GM18520 (cell line): Measurements from ENCODE around the gene P2RY8.
A peak's percentile ranks its signal among the peaks of the same experiment; 100 is the strongest.
"Not testable (repeated sequence)": the region's sequence is repeated elsewhere in the genome, so short reads cannot be mapped to it uniquely, and the experiment has no call there.

Source experiments
- ATAC-seq: cut with Tn5 transposase; IDR thresholded peaks from one replicate; pipeline ENCODE4 v1.9.1; 2021; ENCODE audit not compliant: unreplicated experiment

The P2RY8 gene

DNA sequence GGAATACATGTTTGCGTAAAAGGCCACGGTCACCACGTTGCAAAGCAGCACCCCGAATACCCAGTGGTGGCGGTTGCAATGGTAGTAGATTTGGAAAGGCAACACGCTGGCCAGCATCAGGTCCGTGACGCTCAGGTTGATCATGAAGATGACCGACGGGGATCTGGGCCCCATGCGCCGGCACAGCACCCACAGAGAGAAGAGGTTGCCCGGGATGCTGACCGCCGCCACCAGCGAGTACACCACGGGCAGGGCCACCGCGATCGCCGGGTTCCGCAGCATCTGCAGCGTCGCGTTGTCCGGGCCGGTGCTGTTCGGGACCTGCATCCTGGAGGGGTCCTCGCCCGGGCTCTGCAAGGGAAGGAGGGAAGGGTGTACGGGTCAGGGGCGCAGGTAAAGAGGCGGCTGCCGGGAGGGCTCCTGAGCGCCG lies 70.7 kb downstream of the P2RY8 start:
- no peak for ATAC-seq

DNA sequence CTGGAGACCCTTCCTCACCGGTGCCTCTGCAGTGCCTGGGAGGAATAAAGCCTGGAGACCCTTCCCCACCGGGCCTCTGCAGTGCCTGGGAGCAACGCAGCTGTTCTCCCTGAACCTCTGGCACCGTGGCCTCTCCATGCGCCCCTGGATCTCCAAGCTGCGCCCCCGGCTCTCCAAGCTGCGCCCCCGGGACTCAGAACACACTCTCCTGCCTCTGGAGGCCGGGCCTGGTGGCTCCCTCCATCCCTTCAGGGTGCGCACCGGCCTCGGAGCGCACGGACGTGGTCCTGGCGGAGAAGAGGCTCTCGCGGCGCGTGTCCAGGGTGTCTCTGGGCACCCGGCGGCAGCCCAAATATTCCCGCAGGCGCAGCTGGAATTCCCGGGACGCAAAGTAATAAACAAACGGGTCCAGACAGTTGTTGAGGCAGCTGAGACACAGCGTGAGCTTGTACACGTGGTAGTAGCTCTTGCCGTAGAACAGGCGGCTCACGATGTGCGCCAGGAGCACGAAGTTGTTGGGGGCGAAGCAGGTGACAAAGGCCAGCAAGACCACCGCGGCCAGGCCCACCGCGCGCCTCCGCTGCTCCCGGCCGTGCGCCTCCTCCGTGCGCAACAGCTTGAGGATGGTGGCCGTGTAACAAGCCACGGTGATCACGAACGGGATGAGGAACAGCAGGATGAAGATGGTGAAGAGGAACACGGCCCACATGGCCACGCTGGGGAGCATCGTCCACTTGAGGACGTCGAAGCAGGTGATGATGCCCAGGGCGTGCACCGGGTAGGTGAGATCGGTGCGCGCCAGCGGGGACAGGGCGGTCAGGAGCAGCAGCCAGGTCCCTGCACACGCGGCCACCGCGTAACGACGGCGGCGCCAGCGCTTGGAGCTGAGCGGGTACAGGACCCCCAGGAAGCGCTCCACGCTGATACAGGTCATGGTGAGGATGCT lies 71.4 kb downstream of the P2RY8 start:
- ATAC-seq = no peak

DNA sequence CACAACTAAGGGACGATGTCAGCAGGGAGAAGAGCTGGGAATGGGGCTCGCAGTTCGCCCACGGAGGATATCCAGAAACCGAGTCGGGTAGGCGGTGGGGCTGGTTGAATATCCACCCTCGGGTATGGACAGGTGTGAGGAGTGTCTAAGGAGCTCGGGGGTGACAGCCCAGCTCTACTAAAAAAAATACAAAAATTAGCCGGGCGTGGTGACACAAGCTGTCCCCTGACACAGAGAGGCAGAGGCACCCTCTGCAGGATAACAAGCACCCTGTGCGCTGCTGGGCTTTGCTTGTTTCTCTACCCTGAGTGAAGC lies 72.1 kb downstream of the P2RY8 start:
- no peak for ATAC-seq

DNA sequence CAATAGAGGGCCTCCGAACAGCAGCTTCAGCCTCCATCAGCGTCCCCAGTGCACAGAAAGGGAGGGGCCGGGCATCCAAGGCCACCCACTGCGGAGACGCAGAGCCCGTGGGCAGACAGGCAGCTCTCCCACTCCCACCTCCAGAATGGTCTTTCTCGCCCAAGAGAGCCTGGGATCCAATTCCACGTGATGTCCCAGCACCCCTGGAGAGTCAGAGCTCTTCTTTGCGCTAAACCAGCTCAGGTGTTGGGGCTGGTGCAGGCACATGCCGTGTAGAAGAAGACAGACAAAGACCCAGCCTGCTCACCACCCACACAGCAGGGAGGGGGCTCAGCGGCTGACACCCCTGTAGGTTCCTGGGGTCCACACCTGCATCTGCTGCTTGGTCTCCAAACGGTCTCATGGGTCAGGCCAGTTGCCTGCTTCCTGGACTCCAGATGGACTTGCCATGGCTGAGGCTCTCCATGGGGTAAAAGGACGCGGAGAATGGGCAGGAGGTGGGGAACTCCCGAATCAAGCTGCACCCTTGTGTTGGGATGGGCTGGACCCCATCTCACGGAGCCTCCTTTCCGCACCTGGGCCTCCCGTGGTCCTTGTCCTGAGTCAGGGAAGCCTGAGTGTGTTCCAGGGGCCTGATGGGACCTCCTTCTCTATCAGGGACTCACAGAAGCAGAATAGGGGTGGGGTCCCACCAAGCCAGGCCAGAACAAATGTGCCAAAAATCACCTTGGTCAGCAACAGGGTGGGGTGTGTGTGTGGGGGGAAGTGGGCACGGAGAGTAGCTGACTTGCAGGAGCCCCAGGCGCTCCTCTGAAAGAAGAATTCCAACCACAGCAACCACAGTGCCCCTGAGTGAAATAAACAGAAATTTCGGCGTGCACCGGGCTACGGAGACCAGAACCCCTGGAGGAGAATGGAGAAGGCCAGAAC lies 72.7 kb downstream of the P2RY8 start:
- ATAC-seq = no peak

DNA sequence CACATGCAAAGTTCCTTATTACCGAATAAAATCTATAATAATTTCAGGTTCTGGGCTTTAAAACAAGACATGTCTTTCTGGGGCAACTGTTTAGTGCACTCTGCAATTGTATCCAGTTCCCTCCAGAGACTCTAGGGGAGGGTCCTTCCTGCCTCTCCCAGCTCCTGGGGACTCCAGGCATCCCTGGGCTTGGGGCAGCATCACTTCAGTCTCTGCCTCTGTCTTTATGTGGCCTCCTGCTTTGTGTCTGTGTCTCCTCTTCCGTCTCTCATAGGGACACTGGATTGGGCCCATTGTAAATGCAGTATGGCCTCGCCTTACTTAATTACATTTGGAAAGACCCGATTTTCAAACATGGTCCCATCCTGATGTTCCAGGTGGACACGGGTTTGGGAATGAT lies 73.4 kb downstream of the P2RY8 start:
- ATAC-seq = no peak

DNA sequence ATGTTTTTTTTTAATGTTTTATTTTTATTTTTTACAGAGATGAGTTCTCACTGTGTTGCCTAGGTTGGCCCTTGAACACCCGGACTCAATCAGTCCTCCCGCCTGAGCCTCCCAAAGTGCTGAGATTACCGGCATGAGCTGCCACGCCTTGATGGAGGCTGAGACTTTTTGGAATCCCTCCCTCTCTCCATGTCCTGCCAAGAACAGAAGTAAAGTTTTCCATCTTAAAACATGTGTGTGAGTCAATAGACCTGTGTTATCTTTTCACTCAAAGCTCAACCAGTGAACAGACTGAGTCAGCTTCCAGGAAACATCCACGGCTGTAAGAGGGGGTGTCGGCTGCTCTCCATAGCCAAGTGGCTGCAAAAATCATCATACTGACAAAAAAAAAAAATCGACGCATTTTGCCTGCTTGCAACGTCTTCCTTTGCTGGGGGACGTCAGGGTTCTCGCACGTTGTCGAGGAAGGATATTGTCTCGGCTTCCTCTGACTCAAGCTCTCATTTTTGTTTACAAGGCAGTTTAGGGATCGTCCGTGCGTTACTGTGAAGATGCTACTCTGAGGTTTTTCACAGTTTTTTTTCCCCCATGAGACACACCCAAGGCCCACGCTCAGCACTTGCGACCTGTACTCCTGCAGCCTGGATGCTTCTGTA lies 74.3 kb downstream of the P2RY8 start:
- no peak for ATAC-seq

DNA sequence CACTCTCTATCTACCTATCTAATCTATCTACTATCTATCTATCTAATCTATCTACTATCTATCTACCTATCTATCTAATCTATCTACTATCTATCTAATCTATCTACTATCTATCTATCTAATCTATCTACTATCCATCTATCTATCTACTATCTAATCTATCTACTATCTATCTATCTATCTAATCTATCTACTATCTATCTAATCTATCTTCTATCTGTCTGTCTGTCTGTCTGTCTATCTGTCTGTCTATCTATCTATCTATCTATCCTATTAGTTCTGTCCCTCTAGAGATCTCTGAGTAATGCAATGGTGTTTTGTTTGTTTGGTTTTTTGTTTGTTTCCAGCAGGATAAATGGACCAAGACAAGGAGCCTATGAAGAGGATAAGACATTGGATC lies 74.9 kb downstream of the P2RY8 start:
- ATAC-seq = no peak

DNA sequence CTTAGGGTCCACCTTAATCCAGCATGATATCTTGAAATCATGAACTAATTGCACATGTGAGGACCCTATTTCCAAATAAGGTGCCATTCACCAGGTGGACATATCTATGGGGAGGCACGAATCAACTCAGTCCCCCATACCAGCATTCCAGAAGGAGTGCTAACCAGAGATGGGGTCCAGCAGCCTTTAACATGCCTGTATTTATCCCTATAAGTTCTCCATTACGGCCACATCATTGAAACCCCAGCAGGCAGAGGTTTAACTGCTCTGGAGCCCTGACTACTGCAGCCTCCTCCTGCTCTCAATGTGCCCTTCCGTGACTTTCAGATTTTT lies 81.1 kb downstream of the P2RY8 start:
- no peak for ATAC-seq

DNA sequence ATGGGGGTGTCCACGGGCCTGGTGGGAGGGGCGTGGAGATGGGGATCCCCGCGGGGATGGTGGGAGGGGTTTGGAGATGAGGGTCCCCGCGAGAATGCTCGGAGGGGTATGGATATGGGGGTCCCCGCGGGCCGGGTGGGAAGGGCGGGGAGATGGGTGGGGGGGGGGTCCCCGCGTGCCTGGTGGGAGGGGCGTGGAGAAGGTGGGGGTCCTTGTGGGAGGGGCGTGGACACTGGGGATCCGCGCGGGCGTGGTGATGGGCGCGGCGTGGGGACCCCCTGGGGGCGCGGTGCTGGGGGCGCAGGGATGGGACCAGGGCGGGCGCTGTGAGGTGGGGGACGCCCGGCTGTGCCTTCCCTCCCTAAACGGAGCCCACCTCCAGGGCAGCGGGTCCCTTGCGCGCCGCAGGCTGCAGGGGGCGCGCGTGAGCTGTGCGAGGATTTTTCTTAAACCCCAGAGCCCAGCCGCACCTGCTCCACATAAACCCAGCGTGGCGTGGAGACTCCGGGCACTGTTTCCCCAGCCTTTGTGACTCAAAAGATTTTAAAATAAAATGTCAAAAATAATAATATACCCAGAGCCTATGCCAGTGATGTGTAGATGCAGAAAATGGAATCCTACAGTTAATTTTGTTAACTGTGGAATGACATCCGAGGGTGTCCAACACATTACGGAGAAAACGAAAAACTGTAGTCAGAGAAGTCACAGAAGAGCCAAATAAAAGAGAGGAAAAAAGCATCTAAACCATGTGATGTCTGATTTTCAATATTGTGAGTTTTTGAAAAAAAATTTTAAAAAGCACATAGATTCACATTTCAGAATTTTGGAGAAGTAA lies 82.8 kb downstream of the P2RY8 start:
- peak; percentile 49 for ATAC-seq

DNA sequence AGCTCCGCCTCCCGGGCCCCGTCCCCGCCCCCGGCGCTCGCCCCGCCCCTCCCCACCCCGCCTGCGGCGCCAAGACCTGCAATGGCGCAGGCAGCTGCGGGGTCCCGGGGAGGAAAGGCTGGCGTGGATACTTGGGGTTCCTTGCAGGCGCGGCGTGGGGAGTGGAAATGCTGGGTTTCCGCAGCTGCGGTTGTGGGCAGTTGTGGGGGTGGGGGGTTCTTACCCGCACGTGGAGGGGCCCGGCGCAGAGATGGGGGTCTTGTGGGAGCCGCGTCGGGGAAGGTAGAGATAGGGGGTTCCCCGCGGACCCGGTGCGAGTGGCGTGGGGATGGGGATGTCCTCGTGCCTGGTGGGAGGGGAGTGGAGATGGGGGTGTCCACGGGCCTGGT lies 83.6 kb downstream of the P2RY8 start:
- ATAC-seq = peak; percentile 17

DNA sequence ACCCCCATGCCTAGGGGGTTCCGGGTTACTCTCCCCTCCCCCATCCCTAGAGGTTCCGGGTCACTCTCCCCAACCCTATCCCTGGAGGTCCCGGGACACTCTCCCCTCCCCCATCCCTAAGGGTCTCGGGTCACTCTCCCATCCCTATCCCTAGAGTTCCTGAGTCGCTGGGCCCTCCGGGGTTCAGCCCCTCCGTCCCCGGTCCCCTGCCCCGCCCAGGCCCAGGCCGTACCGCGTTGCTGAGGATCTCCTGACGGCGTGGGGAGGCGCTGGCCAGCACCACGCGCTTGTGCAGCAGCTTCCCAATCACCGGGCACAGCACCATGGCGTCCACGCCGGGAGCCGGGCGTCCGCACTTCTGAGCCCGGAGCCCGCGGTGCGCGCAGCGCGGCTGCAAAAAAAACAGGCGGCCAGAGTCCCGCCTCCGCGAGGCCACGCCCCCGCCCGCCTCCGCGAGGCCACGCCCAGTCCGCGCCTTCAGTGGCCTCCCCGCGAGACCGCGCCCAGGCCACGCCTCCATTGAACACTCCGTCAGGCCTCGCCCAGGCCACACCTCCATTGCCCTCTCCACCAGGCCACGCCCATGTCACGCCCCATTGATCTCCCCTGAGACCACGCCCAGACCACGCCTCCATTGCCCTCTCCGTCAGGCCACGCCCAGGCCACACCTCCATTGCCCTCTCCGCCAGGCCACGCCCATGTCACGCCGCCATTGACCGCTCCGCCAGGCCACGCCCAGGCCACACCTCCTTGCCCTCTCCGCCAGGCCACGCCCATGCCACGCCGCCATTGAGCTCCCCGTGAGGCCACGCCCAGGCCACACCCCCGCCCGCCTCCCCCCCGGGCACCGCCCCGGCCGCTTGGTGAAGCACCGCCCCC lies 84.2 kb downstream of the P2RY8 start, which contains the start of gene ASMTL:
ASMTL (minus strand) TSS at position 394 of the 879 bp plus-strand sequence; CDS start at position 325, 69 bp downstream.
- peak; percentile 47 for ATAC-seq

DNA sequence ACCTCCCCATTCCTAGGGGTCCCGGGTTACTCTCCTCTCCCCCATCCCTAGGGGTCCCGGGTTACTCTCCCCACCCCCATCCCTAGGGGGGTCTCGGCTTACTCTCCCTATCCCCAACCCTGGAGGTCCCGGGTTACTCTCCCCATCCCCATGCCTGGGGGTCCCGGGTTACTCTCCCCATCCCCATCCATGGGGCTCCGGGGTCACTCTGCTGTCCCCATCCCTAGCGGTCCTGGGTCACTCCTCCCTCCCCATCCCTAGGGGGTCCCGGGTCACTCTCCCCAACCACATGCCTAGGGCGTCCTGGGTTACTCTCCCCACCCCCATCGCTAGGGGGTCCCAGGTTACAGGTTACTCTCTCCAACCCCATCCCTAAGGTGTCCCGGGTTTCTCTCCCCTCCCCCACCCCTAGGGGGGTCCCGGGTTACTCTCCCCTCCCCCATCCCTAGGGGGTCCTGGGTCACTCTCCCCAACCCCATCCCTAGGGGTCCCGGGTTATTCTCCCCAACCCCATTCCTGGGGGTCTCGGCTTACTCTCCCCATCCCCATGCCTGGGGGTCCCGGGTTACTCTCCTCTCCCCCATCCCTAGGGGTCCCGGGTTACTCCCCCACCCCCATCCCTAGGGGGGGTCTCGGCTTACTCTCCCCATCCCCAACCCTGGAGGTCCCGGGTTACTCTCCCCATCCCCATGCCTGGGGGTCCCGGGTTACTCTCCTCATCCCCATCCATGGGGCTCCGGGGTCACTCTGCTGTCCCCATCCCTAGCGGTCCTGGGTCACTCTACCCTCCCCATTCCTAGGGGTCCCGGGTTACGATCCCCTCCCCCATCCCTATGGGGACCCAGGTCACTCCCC lies 85.1 kb downstream of the P2RY8 start:
- no peak for ATAC-seq

DNA sequence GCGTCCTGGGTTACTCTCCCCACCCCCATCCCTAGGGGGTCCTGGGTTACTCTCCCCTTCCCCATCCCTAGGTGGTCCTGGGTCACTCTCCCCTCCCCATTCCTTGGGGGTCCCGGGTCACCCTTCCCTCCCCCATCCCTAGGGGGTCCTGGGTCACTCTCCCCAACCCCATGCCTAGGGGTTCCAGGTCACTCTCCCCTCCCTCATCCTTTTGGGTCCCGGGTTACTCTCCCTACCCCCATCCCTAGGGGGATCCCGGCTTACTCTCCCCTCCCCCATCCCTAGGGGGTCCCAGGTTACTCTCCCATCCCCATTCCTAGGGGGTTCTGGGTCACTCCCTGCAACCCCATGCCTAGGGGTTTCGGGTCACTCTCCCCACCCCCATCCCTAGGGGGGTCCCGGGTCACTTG lies 85.7 kb downstream of the P2RY8 start:
- no peak for ATAC-seq

DNA sequence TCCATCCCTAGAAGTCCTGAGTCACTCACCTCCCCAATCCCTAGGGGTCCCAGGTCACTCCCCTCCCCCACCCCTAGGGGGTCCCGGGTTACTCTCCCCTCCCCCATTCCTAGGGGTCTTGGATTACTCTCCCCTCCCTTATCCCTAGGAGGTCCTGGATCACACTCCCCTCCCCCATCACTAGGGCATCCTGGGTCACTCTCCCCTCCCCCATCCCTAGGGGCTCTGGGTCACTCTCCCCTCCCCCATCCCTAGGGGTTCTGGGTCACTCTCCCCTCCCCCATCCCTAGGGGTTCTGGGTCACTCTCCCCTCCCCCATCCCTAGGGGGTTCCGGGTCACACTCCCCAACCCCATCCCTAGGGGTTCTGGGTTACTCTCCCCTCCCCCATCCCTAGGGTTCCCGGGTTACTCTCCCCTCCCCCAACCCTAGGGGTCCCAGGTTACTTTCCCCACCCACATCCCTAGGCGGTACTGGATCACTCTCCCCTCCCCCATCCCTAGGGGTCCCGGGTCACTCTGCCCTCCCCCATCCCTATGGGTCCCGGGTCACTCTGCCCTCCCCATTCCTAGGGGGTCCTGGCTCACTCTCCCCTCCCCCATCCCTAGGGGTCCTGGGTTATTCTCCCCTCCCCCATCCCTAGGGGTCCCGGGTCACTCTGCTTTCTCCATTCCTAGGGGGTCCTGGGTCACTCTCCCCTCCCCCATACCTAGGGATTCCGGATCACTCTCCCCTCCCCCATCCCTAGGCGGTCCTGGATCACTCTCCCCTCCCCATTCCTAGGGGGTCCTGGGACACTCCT lies 86.4 kb downstream of the P2RY8 start:
- ATAC-seq = no peak

DNA sequence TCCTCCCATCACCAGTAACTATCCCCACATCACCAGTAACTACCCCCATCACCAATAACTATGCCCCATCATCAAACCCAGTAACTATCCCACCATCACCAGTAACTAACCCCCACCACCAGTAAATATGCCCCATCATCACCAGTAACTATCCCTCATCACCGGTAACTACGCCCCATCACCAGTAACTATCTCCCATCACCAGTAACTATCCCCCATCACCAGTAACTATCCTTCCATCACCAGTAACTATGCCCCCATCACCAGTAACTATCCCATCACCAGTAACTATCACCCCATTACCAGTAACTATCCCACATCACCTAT lies 87.2 kb downstream of the P2RY8 start:
- no peak for ATAC-seq

DNA sequence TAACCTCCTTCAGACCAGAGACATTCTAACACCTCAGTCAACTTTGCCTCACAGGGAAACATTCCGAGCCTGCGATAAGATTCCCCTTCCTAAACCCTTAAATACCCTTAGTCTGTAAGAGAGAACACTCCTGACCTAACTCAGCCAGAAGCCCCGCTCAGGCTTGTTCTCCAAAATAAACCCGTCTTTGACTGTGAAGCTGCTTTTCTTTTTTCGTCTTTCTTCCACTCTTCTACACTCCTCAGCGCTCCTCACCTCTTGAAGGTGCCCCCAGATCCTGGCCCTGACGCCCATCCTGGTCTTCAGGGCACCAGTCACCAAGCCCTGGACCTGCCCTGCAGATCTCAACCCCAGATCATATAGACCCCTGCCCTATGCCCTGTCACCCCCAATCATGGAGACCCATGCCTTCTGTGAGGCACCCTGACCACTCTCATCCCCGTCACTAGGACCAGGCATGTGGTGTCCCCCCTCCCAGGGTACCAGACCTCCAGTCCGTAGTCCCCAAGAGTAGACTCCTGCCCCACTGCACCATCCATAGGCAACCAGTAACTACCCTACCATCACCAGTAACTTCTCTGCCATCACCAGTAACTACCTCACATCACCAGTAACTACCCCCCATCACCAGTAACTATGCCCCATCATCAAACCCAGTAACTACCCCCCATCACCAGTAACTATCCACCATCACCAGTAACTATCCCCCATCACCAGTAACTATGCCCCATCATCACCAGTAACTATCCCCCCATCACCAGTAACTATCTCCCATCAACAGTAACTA lies 87.8 kb downstream of the P2RY8 start:
- no peak for ATAC-seq

DNA sequence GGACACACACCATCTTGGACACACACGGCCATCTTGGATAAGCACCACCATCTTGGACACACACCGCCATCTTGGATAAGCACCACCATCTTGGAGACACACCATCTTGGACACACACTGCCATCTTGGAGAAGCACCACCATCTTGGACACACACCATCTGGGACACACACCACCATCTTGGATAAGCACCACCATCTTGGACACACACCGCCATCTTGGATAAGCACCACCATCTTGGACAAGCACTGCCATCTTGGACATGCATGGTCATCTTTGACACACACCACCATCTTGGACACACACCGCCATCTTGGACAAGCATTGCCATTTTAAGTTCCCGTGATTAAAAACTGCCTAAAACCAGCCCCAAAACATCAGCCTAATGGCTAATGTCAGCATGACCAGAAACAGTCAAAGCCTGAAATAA lies 88.4 kb downstream of the P2RY8 start:
- ATAC-seq = not testable (repeated sequence)
